G401 (cell line): ENCODE data around the gene FRMPD1. TPM values are rescaled to one million over a fixed set of nuclear protein-coding genes. Genes with fewer than 3 reads are reported as not detected.

Source experiments
- DNase-seq: peaks from one replicate; pipeline ENCODE4 v3.0.0-alpha.2; 2015; ENCODE audit warnings: low spot score
- in situ Hi-C: cut with HindIII; loops from 2 replicates; pipeline ENCODE4 v1.10.0; 2016; ENCODE audit warnings: low sequenced_read_pairs, mixed read lengths
- total RNA-seq: library from RNA; depleted of rRNA; stranded (reverse); fragments of >200 nt; shearing (Covaris generic); gene quantifications from 2 replicates; pipeline ENCODE4 v1.2.3, GENCODE V29; 2014

FRMPD1 gene
- total RNA-seq, 1 experiment from 2014 or later = not detected

DNA sequence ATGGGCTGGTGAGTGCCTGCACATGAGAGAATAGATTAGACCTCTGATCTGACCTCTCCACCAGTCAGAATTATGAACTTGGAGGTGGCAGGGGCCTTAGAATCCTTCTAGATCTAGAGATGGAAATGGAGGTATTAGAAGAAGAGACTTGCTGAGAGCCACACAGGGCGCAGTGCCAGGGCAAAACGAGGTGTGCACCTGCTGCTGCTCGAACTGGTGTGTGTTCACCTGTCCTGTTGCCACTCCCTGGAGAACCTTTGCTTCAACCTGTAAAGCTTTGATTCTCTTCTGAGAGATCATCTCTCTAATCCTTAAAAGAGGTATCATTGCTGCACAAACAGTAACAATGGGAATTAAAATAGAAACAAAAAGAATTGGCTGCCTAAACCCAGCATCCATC, 24.9 kb downstream of the FRMPD1 start:
- in situ Hi-C loops = no loop called here
- DNase-seq = peak; percentile 10

DNA sequence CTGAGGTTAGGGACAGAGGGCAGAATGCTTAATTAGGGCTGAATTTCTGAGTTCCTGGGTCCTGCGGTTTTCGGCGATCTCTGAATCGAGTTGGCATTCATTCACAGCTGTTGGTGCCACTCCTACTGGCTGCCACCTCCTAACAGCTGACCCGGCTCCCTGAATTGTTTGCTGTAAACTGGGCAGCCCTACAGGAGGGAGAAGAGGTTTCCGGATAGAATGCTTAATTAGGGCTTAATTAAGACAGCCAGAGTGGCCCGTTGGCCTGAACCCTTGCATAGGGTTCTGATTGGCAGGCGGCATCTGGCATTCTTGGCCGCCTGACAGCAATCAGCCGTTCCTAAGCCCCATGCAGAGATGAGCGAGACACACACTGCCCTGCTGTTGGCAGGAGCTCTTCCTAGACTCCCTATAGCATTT, 25.7 kb downstream of the FRMPD1 start:
- in situ Hi-C loops = no loop called here

DNA sequence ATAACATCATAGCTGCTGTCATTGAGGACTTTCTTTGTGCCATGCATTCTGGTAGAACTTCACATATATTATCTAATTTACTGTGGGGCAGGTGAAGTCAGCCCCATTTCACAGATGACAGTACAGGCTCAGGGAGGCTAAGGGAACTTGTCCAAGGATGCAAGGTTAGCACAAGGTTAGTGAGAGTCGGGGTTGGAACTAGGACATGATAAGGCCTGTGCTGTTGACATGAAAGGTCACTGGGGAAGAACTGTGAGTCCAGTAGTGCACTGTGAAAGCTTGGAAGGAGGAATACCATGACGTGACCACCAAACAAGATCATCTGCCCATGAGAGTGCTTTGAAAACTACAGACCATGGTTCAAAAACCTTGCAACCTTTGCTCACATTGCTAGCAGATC, 26.7 kb downstream of the FRMPD1 start:
- DNase-seq = no peak
- in situ Hi-C loops = no loop called here

More for the DNA sequence above, 25.7 kb downstream of the FRMPD1 start:
- DNase-seq = peak; percentile 91

DNA sequence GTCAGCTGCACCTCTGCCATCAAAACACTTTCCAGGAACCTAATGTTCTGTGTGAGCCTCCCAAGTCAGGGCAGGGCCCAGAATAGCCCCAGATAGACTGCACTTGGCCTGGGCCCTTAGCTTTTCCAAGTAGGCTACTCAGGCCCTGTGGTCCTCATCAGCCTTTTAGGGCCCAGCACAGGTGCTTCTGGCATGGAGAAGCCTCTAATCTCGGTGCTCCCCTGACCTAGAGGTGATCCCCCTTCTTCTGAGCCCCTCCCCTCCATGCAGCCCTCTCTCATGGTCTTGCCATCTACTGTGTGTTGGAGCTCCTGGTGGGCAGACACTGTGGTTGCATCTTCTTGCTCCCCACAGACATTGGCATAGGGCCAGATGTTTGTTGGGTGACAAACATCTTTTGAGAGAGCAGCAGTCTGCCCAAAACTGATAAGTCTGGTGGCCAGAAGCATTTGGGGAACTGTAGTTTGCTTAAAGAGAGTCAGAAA, 28.1 kb downstream of the FRMPD1 start:
- no peak for DNase-seq
- in situ Hi-C loops = no loop called here

DNA sequence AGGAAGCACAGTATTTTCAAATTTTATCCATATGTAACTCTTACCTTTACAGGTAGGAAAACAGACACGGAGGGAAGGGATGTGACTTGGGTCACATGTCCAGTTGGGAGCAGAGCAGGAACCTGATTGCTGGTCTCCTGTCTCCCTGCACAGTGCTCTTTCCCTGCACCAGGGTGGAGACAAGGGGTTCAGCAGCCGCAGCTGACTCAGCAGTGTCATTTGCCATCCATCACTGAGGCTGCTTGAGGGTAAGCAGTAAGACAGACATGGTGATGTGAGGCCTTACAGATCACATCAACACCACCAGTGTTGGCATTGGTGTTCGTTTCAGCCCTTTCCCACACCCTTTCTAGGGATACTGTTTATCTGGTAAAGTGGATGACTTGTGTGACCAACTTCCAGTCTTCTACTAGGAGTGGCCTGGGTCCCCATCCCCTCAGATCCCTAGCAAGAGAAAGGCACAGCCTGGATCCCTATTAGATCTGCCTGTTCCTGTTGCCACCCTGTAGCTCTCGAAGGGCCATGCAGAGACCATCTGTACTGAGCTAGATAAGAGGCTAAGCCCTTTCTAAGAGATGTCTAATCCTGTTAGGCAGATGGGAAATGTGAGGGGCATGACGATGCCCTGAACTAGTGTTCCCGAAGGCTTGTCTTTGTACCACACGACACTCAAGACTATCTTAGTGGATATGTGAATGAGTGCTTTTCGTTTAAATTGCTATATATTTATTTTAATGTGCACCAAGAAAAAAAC, 29.1 kb downstream of the FRMPD1 start:
- no peak for DNase-seq
- in situ Hi-C loops = no loop called here

DNA sequence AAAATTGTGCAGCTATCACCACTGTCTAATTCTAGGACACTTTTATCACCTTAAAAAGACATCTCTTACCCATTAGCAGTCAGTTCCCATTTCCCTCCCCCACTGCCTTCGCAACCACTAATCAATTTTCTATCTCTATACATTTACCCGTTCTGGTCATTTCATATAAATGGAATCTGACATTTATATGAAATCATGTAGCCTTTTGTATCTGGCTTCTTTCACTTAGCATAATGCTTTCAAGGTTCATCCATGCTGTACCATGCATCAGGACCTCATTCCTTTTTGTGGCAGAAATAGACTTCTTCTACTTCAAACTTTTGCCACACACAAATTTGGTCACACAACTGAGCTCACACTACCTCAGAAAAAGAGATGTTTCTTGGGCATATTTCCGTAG, 32.2 kb downstream of the FRMPD1 start:
- in situ Hi-C loops = no loop called here
- DNase-seq = no peak

DNA sequence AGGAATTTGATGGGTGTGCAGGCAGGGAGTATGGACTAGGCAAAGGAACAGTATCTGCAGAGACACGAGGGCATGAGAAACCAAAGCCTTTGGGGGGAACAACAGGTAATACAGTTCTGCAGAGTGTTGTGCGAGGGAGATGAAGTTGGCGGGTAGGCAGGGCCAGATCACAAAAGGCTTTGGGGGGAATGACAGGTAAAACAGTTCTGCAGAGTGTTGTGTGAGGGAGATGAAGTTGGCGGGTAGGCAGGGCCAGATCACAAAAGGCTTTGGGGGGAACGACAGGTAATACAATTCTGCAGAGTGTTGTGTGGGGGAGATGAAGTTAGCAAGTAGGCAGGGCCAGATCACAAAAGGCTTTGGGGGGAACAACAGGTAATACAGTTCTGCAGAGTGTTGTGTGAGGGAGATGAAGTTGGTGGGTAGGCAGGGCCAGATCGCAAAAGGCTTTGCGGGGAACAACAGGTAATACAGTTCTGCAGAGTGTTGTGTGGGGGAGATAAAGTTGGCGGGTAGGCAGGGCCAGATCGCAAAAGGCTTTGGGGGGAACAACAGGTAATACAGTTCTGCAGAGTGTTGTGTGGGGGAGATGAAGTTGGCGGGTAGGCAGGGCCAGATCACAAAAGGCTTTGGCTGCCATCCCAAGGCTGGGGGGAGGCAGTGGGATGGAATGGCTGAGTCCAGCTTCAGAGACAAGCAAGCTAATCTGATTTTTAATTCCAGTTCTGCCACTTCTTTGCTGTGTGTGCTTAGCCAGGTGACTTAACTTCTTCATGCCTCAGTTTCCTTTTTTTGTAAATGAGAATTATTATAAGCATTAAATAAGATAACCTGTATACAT, 33.0 kb downstream of the FRMPD1 start:
- in situ Hi-C loops = no loop called here

DNA sequence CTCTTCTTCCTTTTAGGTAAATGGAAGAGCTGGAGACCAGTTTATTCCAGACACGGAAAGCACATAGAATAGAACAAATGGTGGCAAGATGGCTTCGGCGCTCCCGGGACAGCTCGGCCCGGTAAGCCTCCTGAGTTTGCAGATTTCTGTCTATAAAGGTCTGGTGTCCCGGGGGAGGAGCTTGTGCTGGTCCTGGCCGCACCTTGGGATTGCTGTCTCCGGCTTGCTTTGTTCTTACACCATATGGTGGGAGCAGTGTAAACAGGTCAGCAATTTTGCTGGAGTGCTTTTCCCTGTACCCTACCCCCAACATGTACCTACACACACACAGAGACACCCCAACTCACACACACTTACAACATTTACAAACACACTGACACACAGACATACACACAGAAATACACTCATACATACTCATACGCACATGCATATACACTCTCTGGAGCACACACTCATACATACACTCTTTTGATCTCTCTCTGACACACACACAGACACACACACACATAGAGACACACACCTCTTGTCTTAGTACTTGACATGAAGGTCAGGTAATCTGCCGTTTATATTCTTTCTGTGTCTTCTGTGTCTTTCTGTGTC, 42.0 kb downstream of the FRMPD1 start:
- in situ Hi-C loops = no loop called here
- DNase-seq = no peak

More for the DNA sequence above, 33.0 kb downstream of the FRMPD1 start:
- no peak for DNase-seq

DNA sequence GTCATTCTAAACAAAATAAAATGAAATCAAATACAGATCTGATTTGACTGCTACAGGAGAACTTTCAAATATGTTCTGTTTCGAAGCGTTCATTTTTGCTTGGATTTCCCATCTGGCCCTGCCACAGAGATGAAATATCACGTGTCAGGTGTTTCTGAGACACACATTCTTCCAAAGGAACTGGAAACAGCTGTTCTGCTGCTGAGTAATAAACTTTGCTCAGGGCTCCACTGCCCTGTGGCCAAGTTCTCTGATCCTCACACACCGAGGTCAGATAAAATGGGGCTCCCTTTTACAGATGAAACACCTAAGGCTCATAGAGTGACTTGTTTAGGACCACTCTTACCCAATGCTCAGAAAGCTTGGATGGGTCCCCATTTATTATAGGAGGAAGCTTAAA, 42.5 kb downstream of the FRMPD1 start:
- DNase-seq = no peak
- in situ Hi-C loops = no loop called here

DNA sequence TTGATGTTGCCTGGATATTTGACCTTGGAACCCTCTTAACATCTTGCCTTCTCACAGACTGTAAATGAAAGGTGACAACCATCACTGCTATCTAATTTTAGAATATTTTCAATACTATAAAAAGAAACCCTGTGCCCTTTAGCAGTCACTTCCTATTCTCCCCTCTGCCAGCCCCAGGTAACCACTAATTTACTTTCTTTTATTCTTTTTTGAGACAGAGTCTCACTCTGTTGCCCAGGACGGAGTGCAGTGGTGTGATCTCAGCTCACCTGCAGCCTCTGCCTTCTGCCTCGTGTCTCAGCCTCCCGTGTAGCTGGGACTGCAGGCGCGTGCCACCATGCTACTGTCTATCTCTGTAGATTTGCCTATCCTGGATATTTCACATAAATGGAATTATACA, 43.6 kb downstream of the FRMPD1 start:
- in situ Hi-C loops = no loop called here

DNA sequence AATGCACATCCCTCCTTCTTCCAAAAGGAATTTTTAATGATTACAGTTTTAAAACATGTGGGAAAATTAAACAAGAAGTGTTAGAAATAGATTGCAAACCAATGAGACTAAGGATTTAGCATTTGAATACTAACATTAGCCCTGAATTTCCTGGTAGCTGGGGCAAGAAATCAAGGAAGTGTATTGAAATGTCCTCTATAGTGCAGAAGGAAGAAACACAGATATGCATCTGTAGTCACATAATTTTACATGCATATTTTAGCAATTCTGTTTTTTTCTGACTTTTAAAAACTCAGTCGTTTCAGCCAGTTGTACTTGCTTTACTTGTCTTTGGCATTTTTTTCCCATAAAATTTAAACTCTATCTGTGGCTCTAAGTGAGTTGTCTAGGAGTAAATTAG, 45.8 kb downstream of the FRMPD1 start:
- in situ Hi-C loops = no loop called here
- no peak for DNase-seq

More for the DNA sequence above, 43.6 kb downstream of the FRMPD1 start:
- DNase-seq = no peak

DNA sequence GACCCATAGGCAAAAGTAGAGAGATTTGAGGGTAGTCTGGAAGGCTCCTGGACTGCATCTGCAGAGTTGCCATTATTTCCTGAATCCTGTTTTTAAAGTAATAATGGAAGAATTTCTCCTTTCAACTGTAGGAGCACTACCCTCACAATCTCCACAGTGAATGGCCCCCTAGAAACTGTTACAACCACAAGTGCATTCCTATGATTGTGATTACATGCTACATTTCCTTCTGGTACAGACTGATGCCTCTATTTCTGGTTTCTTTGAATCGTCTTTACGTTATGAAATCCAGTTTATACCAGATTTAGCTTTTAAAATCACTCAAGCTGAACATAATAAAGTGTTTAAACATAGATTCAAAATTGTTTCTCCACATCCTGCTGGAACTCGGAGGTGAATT, 49.4 kb downstream of the FRMPD1 start:
- DNase-seq = no peak
- in situ Hi-C loops = no loop called here

DNA sequence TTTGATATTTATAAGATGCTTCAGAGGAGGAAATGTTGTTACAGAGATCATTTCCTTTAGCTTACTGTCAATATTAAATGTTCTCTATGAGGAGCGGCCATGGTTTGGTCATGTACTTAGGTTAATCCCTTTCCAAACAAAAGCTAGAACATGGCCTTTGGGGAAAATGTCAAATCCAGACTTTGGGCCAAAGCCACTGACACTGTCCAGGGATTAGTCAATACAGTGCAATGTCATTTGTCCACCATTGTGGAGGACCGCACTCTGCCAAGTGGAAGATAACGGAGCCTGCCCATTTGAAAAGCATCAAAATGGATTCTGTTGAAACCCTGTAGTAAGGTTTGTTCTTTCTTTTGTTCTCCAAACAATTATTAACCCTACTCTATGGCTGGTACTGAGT, 50.1 kb downstream of the FRMPD1 start:
- in situ Hi-C loops = no loop called here
- DNase-seq = no peak

DNA sequence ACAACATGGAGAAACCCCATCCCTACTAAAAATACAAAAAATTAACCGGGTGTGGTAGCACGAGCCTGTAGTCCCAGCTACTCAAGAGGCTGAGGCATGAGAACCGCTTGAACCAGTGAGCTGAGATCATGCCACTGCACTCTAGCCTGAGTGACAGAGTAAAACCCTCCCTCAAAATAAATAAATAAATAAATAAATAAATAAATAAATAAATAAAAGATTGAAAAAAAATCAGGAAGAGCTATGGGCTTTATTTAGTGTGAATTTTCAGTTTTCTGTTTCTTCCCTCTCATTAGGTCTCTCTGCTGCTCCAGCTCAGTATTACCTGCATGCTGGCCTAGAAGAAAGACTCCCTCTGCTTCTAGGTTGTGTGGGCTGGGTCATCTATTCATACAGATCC, 55.0 kb downstream of the FRMPD1 start:
- DNase-seq = no peak
- in situ Hi-C loops = no loop called here

DNA sequence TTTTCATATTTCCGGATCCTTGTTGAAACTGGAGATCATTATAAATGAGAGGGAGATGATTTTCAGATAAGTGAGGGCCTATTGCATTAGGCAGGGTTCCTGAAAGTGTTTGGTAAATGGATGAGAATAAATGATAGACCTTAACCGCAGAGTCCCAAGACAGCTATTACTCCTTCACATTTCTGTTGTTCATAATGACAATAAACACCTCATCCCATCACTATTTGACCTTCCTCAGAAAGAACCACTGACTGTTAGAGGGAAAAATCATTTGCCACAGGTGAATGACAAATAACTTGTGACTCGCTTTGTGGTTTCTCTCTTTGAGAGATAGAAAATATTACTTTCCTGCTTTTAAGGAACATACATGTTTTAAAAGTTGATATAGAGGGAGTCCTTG, 55.5 kb downstream of the FRMPD1 start:
- no peak for DNase-seq

DNA sequence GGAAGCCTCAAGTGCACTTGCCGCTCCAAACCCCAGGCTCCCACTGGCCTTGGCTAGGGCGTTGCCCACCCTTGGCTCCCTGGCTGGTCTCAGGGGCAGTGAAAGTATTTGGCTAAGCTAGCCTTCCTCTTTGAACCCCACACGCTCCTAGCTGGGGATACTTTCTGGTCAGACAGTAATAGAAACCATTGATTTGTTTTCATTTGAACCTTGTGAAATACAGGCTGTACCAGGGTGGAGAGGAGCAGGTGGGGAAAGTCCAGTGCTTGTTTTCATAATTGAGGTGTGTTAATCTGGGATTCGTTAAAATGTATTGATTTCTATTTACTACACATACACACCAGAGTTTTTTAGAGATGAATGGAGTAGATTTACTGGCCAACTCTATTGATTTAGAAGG, 57.0 kb downstream of the FRMPD1 start:
- in situ Hi-C loops = no loop called here
- no peak for DNase-seq

More for the DNA sequence above, 55.5 kb downstream of the FRMPD1 start:
- in situ Hi-C loops = no loop called here

DNA sequence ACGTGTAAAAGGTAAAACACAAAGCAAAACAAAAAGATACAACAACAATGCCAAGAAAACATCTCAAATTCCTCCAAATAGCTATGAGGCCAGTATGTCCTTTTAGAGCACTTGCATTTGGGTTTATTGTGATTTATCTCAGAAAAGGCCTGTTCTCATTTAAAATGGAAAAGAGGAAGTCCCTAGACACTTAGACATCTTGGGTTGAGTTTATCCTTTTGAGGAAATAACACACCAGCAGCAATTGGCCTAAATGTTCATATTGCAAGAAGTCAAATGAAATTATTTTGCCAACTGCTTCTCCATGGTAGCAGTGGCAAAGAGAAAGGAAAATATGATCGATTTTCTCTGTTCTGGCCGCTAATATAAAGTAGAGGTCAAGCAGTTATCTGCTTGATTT, 59.3 kb downstream of the FRMPD1 start:
- in situ Hi-C loops = no loop called here
- no peak for DNase-seq

DNA sequence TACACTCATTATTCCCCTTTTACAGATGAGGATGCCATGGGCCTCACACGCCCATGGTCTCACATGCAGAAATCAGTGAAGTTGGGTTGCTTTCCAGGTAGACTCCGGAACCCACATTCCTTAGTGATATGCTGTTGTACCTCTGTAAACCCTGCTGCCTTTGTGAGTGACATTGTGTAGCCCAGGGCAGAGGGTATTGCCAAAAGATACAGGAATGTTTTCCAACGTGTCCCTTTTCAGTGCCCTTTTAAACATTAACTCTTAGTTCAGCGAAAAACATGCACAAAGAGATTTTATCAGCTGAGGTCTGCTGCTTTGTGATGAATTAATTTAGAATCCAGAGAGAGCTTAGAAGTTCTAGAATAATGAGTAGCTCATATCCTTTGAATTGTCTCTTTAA, 64.5 kb downstream of the FRMPD1 start:
- in situ Hi-C loops = no loop called here
- DNase-seq = no peak

DNA sequence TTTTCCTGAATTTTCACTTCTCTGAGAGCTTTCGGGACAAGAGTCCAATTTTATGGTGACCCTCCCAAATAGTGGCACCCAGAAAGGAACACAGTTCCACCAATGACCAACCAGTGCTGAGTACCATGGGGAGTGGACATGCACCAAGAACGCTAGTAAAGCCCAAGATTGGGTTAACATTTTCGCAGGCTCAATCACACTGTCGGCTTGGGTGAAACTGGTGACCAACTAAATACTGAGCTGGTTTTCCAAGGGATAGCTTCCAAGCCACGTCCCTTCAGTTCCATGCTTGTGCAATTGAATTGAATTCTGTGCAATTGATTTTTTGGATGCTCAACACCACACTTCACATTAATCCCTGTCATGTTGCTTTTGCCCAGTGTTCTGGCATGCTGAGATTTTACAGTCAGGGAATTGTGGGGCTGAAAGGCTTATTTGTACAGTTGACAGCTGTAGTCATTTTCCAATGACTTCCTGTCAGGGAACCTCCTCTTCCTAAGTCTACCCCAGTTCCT, 65.3 kb downstream of the FRMPD1 start:
- in situ Hi-C loops = no loop called here

DNA sequence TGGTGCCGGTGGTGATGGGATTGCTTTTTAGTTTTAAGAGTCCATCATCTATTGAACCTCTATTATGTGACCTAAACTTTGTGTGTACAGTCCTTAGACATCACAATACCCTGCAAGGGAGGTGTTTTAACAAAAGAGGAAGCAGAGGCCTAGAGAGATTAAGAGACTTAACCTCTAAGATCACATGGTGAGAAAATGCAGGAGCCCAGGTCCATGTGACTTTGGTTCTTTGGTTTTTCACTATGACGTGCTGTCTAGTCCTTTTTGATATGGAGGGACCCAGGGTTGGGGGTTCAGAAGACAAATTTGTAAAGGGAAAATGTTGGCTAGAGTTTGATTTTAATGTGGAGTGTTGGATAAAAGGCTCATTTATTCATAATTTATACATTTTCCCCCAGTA, 68.8 kb downstream of the FRMPD1 start:
- in situ Hi-C loops = no loop called here
- DNase-seq = no peak

More for the DNA sequence above, 65.3 kb downstream of the FRMPD1 start:
- no peak for DNase-seq
